Measurements from ENCODE around the gene NUP205. TPM values are rescaled to one million over a fixed set of nuclear protein-coding genes. Genes with fewer than 3 reads are reported as not detected.

NUP205 gene
- total RNA-seq, 1 donor from 2014 or later, result 33.6 TPM

DNA sequence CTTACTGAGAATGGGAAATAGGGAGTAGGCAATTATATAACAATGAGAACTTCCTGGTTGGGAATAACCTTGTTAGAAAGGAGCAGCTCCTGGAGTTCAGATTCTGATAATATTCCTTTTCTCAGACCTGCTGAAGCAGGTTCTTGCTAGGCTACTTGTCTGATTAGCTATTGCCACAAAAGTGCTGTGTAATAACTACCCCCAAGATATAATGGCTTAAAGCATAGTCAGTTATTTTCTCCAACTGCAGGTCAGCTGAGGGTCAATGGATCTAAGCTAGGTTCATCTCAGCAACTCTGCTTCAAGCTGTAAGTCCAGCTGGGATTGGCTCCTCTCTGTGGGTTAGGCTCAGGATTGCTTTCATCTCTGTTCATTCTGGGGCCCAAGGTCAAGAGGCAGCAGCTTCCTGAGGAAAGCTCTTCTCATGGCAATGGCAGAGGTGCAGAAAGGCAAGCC lies 38.5 kb upstream of the NUP205 start:
- Histone ChIP-seq H3K27ac (no peak overlapping the region), H3K36me3 (no peaks in the 10 kb centered on the region), H3K9me3 (no peaks in the 10 kb centered on the region), H3K27me3 (no peaks in the 10 kb centered on the region), H3K4me1 (no peaks in the 10 kb centered on the region), H3K4me3 (no peak overlapping the region)
- no peak for DNase-seq (ENCODE audit: low spot score in 2 of 2)
- intact Hi-C loops (cut with DNase I), result no loop called here
- TF ChIP-seq, protein P1, sequence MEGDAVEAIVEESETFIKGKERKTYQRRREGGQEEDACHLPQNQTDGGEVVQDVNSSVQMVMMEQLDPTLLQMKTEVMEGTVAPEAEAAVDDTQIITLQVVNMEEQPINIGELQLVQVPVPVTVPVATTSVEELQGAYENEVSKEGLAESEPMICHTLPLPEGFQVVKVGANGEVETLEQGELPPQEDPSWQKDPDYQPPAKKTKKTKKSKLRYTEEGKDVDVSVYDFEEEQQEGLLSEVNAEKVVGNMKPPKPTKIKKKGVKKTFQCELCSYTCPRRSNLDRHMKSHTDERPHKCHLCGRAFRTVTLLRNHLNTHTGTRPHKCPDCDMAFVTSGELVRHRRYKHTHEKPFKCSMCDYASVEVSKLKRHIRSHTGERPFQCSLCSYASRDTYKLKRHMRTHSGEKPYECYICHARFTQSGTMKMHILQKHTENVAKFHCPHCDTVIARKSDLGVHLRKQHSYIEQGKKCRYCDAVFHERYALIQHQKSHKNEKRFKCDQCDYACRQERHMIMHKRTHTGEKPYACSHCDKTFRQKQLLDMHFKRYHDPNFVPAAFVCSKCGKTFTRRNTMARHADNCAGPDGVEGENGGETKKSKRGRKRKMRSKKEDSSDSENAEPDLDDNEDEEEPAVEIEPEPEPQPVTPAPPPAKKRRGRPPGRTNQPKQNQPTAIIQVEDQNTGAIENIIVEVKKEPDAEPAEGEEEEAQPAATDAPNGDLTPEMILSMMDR (IDR thresholded peaks at IDR 0.05), result no peak

DNA sequence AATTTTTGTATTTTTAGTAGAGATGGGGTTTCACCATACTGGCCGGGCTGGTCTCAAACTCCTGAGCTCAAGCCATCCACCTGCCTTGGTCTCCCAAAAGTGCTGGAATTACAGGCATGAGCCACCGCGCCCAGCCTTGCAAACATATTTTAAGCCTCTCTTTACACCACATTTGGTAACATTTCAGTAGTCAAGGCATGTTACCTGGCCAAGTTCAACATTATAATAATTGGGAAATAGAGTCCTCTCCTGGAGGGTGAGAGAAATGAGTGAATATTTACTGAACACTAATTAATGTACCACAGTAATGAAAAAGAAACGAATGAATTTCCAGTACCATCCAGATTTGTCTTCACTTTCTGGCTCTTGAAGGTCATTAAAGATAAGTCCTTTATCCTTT lies 37.8 kb upstream of the NUP205 start:
- no peak overlapping the region for H3K4me3 ChIP-seq
- no peaks in the 10 kb centered on the region for H3K4me1 ChIP-seq
- intact Hi-C loops (cut with DNase I), result no loop called here
- no peak overlapping the region for H3K27ac ChIP-seq
- H3K36me3 ChIP-seq, result no peaks in the 10 kb centered on the region
- no peaks in the 10 kb centered on the region for H3K27me3 ChIP-seq
- no peaks in the 10 kb centered on the region for H3K9me3 ChIP-seq
- DNase-seq (ENCODE audit: low spot score in 2 of 2), result no peak
- TF ChIP-seq, protein P1 (IDR thresholded peaks at IDR 0.05), result no peak

DNA sequence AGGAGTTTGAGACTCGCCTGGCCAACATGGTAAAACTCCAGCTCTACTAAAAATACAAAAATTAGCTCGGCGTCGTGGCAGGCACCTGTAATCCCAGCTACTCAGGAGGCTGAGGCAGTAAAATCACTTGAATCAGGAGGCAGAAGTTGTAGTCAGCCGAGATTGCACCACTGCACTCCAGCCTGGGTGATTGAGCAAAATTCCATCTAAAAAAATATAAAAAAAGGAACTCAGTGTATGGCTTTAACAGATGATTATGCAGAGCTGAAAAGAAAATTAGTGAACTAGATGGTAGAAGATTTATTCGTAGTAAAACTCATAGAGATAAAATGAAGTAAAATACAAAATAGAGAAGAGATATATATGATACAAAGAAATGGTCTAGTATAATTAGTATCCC lies 35.2 kb upstream of the NUP205 start:
- Histone ChIP-seq H3K27ac (no peak overlapping the region), H3K4me3 (no peak overlapping the region), H3K4me1 (no peaks in the 10 kb centered on the region), H3K9me3 (no peaks in the 10 kb centered on the region), H3K27me3 (no peaks in the 10 kb centered on the region), H3K36me3 (no peaks in the 10 kb centered on the region)
- no peak for DNase-seq (ENCODE audit: low spot score in 2 of 2)
- intact Hi-C loops (cut with DNase I), result no loop called here
- TF ChIP-seq, protein P1 (IDR thresholded peaks at IDR 0.05), result no peak

DNA sequence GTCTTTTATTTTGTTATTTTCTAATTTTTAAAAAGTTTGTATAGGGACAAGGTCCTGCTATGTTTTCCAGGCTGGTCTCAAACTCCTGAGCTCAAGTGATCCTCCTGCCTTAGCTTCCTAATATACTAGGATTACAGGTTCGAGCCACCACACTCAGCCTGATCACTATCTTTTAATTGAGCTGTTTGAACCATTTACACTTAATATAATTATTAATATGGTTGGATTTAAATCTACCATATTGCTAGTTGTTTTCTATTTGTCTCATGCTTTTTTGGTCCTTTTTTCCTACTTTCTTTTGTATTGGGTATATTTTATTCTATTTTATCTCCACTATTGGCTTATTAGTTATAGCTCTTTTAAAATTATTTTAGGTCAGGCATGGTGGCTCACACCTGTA lies 34.6 kb upstream of the NUP205 start:
- H3K27ac ChIP-seq, result no peak overlapping the region
- intact Hi-C loops (cut with DNase I), result no loop called here
- TF ChIP-seq, protein P1 (IDR thresholded peaks at IDR 0.05), result no peak
- no peaks in the 10 kb centered on the region for H3K9me3 ChIP-seq
- no peaks in the 10 kb centered on the region for H3K4me1 ChIP-seq
- no peaks in the 10 kb centered on the region for H3K36me3 ChIP-seq
- H3K27me3 ChIP-seq, result no peaks in the 10 kb centered on the region
- H3K4me3 ChIP-seq, result no peak overlapping the region
- no peak for DNase-seq (ENCODE audit: low spot score in 2 of 2)

DNA sequence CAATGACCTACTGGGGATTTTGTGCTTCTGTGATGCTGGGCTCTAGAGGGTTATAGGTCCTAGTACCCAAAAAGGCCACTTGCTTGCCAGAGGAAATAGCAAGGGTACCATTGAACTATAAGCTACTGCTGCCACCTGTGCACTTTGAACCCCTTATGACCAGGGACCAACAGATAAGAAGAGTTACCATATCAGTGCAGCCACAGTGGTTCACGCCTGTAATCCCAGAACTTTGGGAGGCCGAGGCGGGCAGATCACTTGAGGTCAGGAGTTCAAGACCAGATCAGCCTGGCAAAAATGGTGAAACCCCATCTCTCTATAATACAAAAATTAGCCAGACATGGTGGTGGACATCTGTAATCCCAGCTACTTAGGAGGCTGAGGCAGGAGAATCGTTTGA lies 32.3 kb upstream of the NUP205 start:
- no peak for DNase-seq (ENCODE audit: low spot score in 2 of 2)
- Histone ChIP-seq H3K27me3 (no peaks in the 10 kb centered on the region), H3K9me3 (no peaks in the 10 kb centered on the region), H3K4me3 (no peak overlapping the region), H3K4me1 (no peaks in the 10 kb centered on the region), H3K36me3 (no peaks in the 10 kb centered on the region), H3K27ac (no peak overlapping the region)
- TF ChIP-seq, protein P1 (IDR thresholded peaks at IDR 0.05), result no peak
- intact Hi-C loops (cut with DNase I), result no loop called here

DNA sequence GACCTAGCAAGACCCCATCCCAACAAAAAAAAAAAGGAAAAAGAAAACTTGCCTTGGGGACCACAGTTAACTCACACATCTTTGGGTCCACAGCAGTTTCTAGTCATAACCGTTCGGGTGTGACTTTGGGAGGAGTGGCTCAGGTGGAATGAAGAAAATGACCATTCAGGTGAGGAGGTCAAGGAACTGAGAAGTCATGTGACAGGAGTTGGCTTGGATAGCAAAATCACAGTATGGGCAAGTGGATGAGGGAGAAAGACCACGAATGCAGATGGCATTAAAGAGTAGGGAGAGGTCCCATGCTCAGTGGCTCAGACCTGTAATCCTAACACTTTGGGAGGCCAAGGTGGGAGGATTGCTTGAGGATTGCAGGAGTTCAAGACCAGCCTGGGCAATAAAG lies 30.7 kb upstream of the NUP205 start:
- H3K4me1 ChIP-seq, result no peaks in the 10 kb centered on the region
- no peaks in the 10 kb centered on the region for H3K36me3 ChIP-seq
- no peaks in the 10 kb centered on the region for H3K27me3 ChIP-seq
- TF ChIP-seq, protein P1 (IDR thresholded peaks at IDR 0.05), result no peak
- DNase-seq (ENCODE audit: low spot score in 2 of 2), result no peak
- no peak overlapping the region for H3K27ac ChIP-seq
- H3K9me3 ChIP-seq, result no peaks in the 10 kb centered on the region
- no peak overlapping the region for H3K4me3 ChIP-seq
- intact Hi-C loops (cut with DNase I), result no loop called here
